NCI-H82 (cell line): ENCODE results near the gene CREB3.

Experiments used
- DNase-seq: peaks from one replicate; lab custom pipeline; 2025; lab: John Stamatoyannopoulos, UW

Gene CREB3, protein sequence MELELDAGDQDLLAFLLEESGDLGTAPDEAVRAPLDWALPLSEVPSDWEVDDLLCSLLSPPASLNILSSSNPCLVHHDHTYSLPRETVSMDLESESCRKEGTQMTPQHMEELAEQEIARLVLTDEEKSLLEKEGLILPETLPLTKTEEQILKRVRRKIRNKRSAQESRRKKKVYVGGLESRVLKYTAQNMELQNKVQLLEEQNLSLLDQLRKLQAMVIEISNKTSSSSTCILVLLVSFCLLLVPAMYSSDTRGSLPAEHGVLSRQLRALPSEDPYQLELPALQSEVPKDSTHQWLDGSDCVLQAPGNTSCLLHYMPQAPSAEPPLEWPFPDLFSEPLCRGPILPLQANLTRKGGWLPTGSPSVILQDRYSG

GRCh38 chr9:35732185-35732799 is at the start of gene CREB3, which contains the start of gene TLN1:
Gene CREB3, plus strand, starts transcription at chr9:35732666. Its CDS starts 107 bp downstream, at chr9:35732773.
Gene TLN1, minus strand, starts transcription at chr9:35732195. Its CDS starts 6,501 bp downstream, at chr9:35725694.
- peak; percentile 97 for DNase-seq

GRCh38 chr9:35683323-35683722 is 49.1 kb upstream of the CREB3 start:
- DNase-seq = no peak

DNA sequence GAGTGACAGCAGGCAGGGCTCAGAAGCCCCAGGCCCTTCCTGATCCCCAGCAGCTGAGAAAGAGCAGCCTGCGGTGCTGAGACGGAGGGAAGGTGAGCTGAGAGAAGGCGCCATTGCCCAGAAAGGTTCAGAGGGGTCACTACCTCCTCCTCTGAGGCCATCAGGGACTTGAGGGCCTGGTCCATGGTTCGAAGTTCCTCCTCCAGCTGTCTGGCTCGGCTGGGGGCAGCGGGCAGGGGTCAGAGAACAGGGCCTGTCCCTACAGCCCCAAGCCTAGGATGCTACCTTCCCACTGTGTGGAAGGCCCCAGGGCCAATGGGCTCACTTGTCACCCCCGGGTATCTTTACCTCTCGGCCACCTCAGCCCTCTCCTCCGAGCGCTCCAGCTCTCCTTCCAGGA is 47.5 kb upstream of the CREB3 start:
- no peak for DNase-seq

DNA sequence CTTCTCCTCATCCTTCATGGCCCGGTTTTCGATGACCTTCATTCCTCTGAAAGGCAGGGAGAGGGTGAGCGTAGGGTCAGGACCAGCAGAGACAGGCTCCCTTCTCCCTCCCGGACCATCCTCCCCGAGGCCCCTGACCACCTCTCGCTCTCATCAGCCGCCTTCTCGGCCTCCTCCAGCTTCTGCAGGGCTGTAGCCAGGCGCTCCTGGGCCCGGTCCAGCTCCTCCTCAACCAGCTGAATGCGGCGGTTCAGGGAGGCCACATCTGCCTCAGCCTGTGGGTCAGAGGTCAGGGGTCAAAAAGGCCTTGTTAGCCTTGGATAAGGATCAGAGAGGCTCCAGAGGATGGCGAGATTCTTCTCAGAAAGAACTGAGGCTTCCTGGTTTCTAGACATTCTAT is 47.0 kb upstream of the CREB3 start:
- DNase-seq = no peak

DNA sequence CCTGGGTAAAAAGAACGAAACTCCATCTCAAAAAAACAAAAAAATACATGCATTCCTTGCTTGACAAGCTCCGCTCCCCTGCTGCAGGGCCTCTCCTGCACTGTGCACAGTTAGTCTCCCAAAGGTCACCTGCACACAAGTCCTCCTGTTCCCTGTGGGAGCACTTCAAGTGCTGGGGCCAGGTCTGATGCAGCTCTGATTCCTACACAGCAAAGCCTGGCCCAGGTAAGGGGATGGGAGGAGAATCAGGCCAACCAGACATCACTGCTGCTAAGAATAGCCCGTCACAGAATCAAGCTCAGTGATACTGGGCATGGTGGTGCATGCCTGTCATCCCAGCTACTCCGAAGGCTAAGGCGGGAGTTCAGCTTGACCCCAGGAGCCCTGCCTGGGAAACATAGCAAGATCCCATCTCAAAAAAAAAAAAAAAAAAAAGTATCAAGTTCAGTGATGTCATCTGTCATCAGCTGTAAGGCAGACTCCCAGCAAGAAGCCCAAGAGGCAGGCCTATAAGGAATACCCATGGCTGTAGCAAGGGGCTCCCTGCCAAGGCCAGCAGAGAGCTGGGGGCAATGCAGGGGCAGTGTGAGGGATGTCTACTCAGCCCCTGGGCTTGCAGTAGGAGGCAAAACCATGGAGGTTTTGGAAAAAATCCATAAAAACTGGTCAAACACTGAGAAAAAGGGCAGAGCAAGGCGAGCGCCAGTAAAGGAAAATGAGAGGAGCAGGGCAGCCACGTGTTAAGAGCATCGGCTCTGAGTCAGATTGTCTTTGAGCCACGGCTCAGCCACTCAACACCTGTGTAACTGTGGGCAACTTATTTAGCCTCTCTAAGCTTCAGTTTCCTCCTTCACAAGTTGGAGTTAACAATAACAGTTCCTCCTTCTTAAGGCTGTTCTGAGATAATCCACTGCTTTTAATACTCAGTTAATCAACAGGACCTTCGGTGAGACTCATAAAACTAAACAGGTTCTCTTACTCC is 46.0 kb upstream of the CREB3 start:
- DNase-seq = no peak

GRCh38 chr9:35687306-35687705 is 45.2 kb upstream of the CREB3 start:
- DNase-seq = no peak

DNA sequence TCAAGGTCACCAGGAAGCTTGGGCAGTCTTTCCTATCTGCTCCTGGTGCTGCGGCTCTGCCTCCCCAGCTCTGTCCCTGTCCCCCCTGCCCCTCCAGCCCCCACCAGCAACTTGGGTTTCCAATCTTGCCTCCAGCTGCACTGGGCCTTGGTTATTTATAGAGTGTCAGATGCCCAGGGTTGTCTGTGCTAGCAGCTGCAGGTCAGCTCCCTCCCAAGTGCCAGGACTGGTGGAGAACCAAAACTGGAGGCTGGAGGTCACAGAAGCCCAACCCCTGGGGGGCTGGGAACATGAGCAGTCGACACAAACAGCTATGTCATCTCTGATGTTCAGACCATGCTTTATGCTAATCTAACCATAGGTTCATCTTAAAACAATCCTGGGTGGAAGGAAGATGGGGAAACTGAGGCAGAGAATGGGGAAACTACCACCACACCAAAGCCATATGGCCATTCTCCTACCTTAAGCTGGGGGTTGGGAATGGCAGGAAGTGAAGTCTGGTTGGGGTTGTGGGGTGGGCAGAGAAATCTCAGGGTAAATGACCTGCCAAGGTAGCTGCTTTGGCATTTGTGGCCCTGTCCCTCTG is 44.4 kb upstream of the CREB3 start:
- DNase-seq = no peak

DNA sequence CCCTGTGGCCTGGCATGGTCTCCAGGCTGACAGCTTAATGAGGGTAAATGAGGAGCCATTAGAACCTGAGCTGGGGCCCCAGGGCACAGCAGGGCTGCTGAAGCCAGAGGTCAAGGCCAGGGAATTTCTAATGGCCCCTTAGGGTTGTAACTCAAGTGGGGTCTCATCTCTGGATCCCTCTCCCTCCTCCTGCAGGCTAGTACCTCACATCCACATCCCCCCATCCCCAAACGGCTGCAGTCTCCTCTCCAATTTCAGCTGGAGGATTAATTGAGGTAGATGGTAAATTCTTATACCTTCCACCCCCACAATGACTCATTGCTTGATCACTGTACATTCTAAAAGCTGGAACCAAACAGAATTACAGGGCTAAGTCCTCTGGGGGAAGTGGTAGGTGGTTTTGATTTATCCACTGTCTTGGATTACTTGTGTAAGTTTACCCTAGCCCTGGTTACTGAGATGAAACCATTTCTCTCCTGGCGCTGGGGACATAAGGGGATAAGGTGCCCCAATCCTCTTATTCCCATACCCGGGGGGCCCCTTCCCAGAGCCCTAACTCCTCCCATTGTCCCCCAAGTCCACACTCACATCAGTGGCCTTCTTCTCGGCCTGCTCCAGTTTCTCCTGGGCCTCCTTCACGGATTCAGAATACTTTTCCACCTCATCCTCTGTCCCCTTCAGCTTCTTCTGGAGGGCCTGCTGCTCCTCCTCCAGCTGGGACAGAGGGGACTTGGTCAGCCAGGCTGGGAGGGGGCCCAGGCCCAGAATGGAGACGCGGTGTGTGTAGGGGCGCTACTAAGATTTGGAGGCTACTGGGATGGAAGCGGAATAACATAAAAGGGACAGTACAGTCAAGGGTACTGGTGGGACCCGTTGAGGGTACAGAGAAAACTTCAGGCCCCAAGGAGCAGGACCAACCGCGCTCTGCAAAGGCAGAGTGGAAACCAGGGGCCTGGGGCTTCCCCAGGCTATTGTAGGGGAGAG is 43.6 kb upstream of the CREB3 start:
- DNase-seq = peak; percentile 32

- peak; percentile 41 for DNase-seq
Observed at GRCh38 chr9:35689542-35690293, 42.7 kb upstream of the CREB3 start, which contains the start of gene TPM2. Gene TPM2, minus strand, starts transcription at chr9:35689925. Its CDS starts 108 bp downstream, at chr9:35689817.

GRCh38 chr9:35690294-35690613 is 42.2 kb upstream of the CREB3 start:
- peak; percentile 47 for DNase-seq

DNA sequence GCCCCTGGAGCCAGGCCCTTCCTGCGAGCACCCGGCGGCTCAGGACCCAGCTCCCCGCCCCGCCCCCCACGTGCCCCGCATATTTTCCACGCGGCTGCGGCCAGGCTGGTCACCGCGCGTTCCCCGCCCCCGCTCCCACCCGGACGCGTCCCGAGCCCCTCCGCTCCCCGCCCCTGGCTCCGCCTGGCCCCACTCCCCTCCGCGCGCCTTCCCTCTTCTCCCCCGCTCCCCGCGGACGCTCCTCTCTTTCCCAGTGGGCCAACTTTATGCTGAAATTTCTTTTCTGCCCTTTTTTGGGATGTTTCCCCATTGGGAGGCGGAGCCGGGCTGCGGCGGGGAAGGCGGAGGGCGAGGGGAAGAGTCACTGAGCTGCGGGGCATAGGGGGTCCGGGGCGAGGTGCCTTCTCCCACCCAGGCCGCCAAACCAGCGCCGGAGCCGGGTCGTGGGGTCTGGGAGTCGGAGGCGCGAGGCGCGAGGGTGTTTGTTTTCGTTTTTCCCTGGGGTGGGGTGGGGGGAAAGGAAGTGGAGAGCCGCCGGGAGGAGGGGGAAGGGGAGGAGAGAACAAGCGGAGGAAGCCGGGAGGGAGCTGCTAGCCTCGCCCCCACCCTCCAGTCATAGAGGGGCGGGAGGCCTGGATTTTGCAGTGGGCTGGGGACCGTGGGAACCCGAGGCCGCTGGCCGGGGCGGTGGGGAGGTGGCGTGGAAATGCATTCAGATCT is 41.7 kb upstream of the CREB3 start:
- peak; percentile 68 for DNase-seq

GRCh38 chr9:35691334-35691650 is 41.2 kb upstream of the CREB3 start:
- DNase-seq = peak; percentile 64

- peak; percentile 21 for DNase-seq
Observed at GRCh38 chr9:35691757-35692301, 40.6 kb upstream of the CREB3 start.

DNA sequence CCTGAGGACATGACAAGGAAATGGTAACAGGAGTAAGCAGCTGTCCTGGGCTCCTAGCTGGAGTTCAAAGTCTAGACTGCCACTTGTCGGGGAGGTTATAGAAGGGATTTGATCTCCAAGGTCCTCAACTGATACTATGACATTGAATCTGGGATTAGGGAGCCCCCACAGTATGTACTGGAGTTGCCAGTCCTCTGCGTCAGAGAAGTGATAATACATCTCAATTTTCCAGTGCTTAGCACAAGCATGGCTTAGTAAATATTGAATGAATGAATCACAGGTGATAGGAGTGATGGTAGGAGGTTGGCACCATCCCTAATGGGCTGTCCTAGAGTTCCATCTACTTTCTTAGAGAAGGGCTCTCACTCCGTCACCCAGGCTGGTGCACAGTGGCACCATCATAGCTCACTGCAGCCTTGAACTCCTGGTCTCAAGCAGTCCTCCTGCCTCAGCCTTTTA is 36.5 kb upstream of the CREB3 start:
- DNase-seq = no peak

DNA sequence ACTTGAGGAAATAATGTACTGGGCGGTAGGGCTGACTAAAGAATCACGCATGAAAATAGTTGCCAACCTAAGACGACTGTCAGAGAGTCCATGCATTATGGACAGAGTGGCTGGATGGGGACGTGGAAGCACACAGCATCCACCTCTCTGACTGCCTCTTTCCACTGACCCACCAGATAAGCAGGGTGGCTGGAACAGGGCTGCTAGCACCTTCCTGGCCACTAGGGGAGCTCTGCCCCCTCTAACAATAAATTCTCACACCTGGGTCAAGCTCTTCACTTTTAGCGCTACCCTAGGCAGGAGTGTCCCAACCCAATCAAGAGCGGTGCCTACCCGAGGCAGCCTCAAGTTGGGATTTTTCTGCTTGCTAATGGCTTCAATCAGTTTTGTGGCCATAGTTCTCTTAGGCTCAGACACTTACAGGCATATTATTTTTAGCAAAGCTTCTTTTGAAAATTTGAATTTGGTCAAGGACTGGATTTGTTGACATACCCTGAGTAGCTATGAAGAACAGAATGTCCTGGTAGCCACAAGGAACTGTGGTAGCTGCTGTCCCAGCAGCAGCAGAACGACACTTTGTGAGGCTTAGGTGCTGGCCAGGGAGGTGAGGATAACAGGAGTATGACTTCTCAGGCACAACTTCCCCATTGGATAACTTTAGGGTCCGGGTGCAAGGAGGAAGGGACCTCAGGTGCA is 35.8 kb upstream of the CREB3 start:
- peak; percentile 70 for DNase-seq

DNA sequence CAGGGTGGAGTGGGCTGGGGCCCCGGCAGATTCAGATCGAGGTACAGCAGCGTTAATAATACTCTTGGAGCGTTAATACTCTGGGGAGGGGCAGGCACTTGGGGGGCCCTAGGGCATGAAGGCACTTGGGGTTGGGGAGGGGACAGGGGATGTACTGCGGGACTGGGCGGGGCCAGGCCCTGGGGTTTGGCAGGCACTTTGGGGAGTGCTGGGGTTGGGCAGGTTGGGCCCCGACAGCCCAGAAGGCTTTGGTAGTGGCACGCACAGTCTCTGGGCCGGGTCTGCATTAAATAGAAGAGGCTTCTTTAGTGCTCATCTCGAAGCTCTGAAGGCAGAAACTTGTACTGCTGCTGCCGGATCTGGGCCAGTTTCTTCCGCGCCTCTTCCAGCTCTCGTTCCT is 35.0 kb upstream of the CREB3 start:
- DNase-seq = no peak

DNA sequence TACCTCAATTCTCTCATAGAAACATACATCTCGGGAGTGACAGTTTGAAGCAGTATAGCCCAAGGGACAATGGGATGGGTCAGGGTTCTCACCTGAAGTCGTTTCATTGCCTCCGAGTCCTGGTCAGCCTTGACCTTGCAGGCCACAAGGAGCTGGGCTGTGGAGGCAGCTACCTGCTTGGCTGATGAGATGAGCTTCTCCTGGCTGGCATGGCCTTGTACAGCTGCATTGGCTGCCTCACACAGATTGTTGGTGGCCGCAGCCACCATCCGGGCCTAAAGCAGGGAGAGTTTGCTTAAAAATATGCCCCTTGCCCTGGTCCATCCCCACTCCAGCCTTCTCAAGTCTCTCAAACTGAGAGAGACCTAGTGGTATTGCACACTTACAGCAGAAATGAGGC is 34.2 kb upstream of the CREB3 start:
- DNase-seq = no peak

DNA sequence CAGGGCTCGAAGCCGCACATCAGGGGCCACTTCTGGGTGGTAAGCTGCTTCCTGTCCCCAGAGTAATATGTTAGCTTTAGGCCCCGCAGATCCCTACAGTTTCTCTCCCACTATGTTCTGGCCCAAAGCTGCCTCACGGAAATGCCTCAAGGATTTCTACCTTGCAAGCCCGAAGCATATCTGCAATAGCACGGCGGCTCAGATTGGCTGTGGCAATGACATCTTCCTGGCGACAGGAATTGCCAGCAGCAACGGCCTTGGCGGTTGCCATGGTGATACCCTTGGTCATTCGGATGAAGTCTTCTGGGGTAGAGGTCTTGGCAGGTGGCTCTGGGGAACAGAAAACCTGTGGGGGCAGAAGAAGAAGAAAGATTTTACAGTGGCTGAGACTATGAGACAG is 32.4 kb upstream of the CREB3 start:
- no peak for DNase-seq

GRCh38 chr9:35700942-35701341 is 31.5 kb upstream of the CREB3 start:
- no peak for DNase-seq
